IPS DF 4.7 (cell line): Measurements from ENCODE around the gene NUP50.
"Not testable (repeated sequence)": the region's sequence is repeated elsewhere in the genome, so short reads cannot be mapped to it uniquely, and the experiment has no call there.

ENCODE experiments used
- DNase-seq: peaks from one replicate; pipeline ENCODE4 v3.0.0-alpha.2; 2013; ENCODE audit warnings: low spot score; ENCODE audit errors: extremely low read depth

Gene NUP50

DNA sequence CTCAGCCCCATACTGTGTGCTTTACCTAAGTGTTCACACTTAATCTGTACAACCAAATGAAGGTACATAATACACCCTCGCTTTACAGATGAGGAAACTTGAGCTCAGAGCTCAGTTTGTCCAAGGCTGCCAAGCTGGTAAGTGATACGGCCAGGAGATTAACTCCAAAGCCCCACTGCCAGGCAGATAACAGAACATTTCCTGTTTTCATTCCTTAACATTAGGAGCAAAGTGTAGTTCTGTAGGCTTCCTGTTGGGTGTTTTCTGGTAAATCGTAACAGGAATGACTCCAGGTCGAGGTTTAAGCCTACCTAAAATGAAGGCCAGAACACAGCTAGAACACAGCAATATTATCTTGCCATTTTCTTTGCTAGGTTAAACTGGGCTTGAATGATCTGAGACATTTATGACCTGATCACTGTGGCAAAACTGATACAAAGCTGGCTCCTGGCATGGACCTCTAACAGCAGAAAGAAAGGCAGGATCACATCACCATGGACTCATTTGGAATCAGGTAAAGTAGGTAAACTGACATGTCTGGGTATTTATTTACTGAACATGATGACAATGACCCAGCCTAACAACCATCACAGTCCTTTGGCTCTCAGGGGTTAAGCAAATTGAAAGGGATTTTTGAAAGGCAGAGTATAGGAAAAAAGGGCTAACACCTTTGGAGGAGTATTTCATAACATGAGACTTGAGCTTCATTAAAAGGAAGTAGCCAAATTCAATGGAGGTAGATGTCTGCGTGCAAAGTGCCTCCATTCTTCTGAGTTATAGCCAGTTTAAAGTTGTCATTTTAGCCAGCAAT, 3.9 kb upstream of the NUP50 start:
- no peak for DNase-seq

DNA sequence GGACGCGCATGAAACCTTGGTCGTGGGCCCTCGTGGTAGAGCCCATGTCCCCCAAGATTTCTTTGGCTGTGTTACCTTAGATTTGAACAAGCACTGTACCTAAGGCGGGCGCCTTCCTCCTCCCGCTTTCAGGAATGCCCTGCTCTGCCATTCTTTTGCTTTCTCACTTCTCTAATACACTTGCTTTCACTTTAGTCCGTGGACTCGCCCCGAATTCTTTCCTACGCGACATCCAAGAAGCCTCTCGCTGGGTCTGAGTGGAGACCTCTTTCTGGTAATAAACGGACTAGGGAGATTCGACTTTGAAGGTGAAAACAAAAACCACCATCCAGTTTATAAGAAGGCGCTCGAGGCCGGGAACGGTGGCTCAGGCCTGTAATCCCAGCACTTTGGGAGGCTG, 1.2 kb upstream of the NUP50 start:
- DNase-seq, result no peak

DNA sequence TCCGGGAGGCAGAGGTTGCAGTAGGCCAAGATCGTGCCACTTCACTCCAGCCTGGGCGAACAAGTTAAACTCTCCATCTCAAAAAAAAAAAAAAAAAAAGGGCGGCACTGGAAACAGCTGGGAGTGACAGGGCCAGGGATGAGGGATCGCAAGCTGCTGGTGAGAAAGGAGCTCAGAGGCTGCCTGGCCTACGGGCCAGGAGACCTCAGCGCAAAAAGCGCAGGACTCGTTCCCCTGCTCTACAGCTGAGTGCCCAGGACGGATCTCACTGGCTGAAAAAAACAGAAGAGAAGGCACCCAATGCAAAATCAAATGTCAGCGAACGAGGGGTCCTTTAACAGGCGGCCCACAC, 650 bp upstream of the NUP50 start:
- no peak for DNase-seq

- no peak for DNase-seq
Observed at GRCh38 chr22:45164270-45165088, 754 bp downstream of the NUP50 start.

- no peak for DNase-seq
Observed at GRCh38 chr22:45166932-45167331, 3.2 kb downstream of the NUP50 start.

- DNase-seq, result no peak
Observed at GRCh38 chr22:45169591-45170466, 6.1 kb downstream of the NUP50 start.

- DNase-seq, result no peak
Observed at GRCh38 chr22:45171830-45172229, 8.1 kb downstream of the NUP50 start.

DNA sequence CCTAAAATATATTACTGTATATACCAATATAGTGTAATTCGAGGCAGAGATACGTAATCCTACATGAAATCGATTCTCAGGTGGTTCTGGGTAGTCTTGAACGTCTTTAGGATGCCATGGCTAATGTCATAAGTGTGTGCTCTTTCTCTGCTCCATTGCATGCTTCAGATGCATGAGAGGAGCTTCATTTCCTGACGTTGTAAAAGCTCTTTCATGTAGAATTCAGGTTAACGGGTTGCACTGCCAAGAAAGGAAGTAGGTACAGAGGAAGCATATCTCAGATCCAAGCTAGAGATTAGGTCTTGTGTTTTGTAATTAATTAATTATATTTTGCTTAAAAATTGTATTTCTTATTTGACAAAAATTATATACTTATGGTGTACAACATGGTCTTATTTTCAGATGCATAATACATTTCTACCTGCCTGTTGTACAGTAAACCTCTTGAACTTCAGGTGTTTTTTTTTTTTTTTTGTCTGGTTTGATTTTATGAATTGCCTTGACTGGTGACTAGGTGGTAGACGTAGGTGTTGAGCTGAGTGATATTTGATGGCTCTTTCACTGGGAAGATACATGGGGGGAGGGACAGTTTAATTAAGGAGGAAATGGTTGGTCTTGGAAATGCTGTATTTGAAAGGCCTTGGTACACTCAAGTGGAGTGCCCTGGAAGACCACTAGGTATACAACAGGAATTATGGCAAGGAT, 9.3 kb downstream of the NUP50 start:
- no peak for DNase-seq

DNA sequence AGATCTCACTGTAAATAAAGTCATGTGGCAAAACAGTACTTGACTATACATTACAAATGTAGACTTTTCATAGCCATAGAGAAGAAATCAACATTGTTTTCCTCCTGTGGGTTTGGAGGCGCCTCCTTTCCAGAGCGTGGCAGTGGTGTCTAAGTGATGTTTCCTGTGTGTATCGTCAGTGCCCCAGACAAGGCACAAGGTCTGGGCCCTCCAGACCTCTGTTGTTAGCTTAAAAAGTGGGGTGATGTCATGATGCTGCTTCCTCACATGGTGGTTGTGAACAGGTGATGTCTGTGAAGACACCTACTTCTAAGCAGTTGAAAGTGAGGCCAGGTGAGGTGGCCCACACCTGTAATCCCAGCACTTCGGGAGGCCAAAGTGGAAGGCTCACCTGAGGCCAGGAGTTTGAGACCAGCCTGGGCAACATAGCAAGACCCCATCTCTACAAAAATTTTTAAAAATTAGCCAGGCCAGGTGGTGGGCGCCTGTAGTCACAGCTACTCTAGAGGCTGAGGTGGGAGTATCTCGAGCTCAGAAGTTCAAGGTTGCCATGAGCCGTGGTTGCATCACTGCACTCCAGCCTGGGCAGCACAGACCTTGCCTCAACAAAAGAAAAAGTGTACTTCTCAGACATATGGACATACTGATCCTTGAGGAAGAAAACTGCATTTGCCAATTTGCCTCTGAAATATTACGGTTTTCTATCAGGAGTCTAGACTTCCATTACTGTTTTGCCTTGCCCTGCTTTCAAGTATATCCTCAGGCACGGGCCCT, 15.7 kb downstream of the NUP50 start:
- DNase-seq, result no peak

- DNase-seq, result no peak
Observed at GRCh38 chr22:45180146-45180679, 16.5 kb downstream of the NUP50 start.

DNA sequence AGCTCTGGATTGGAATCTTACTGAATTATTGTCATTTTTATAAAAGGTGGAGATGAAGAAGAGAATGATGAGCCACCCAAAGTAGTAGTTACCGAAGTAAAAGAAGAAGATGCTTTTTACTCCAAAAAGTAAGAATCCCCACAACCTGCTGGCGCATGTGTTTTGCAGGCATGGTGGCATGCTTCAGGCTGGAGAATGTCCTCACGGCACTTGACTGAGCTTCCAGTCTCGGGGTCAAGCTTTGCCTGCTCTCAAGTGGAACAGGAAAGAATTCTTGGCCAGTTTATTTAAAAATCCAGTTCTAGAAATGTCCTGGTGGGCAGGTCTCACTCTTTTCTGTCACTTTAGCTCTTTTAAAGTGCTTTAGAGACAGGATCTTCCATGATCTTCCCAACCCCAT, 17.5 kb downstream of the NUP50 start:
- DNase-seq, result no peak

DNA sequence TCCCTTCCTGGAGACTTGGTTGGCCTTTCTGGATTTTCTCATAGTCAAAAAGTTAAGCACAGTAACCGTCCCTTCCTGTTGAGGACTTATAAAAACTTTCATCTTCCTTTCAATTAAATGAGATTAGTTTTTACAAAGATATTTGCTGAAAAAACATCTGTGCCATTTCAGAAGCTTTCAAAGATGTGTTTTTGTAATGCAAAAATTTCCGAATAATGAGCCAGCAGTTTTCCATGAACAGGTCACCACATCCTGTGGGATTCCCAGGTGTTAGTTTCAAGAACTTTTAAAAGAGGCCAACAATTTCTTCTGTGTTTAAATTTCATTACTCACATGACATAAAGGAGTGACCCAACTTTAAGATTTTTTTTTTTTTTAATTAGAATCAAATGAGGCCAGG, 18.0 kb downstream of the NUP50 start:
- DNase-seq, result no peak

GRCh38 chr22:45183974-45184373, 20.2 kb downstream of the NUP50 start:
- DNase-seq, result no peak

DNA sequence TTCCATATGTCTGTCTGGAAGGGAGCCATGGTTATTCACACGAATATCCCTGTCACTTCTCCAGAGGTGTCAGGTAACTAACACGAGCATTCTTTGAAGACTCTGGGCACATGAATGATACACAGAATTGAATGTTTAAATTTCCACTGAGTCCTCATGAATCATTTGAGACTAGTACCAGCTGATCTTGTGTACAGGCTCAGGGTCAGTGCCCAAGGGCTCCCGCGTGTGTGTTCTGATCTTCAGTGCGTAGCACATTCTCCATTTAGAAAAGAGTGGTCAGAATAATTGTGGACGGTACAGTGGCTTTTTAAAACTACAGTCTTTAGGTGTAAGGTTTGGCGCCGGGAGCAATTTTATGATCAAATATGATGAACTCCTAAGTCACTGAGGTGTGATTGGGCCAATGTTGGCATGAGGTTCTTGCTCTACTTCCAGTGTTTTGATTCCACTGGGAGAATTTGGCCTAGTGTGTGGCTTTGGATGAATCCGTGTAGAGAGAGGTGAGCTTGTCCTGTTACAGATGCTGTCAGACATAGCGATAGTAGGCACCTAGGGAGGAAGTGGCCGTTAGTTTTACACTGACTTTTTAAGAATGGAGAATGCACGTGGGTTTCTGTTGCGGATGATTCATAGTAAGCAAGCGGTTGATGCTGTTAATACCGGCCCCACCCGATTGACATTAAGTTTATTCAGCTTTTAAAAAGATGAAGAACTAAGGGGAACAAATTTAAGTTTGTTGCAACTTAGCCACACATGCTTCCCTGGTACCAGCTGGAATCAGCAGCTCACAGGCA, 22.2 kb downstream of the NUP50 start:
- no peak for DNase-seq

DNA sequence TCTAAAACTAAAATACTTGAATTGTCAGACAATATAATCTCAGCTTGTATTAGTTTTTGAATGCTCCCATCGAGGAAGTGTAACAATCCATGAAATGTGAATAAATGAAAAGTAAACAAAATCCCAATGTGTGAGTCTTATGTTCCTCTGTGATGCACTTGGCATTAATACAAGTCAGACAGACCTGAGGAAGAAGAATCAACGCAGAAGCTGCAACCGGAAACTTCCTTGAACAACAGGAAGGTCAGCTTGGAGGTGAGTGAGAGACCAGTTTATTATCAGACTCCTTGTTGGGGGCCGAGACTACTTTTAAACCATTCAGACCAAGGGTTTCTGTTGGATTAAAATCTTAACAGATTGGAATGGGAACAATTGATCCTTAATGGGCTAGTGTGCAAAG, 24.2 kb downstream of the NUP50 start:
- DNase-seq, result no peak

DNA sequence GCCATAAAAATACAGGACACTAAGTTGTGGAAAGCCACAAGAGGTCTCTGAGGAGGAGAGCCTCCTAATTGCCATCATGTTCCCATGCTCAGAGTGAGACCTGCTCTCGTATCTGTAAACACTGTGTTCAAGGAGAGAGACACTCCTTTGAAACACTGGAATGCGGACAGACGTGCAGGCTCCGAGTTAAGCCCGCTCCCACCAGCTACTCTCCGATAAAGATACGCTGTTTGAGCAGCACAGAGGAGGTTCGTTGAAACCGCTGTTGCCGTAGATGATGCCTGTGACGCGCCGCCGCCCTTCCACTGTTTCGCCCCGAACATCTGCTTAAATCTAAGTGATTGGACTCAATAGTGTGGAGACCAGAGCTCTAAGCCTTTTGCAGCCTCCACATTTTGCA, 25.1 kb downstream of the NUP50 start:
- DNase-seq, result no peak

DNA sequence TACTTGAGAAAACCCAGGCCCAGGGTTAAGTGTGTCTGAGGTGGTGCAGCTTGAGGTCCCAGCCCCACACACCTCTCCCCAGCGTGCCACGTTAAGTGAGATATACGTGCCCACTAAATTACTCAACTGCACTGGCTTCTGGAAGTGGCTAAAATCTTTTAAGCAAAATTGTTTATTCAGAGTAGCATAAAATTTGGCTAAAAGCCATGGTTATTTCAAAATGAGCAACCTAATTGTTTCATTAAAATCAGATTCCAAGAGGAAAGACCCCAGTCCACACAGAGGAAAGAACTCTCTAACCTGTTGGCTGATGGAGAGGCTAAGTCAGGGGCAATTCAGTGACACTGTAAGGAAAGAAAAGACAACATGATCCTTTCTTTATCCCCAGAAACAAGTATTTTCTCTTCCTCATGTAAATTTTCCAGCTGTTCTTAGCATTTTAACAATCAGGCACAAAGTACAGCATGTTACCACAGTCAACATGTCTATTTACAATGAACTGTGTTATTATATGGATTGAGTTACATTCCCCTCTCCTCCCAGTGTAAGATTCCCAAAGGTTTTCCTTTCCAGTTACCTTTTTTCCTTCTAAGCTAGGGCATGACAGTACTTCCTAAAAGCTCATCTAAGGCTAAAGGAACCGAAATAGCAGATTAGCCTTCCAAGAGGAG, 26.6 kb downstream of the NUP50 start:
- DNase-seq, result no peak

GRCh38 chr22:45191746-45192145, 28.0 kb downstream of the NUP50 start:
- DNase-seq, result not testable (repeated sequence)

DNA sequence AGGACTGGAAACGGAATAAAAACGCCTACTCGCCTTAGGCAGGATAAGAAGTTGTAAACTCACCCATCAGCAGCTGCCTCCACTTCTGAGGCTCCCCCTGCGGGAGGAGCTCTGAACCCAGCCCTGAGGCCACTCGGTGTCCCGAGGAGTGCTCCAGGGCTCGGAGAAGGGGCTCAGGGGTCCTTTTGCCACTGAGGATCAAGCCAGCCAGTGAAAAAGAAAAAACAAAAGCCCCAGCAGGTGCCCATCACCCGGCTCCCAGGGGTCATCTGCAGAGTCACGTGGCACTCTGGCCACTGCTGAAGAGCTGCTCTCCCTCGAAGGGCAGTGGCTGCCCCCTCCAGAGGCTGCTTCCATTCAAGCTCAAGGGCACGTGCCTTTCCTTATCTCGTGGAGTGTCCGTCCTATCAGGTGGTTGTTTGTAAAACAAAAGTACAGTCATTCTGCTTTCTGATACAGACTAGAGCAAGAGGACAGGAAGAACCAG, 29.0 kb downstream of the NUP50 start:
- DNase-seq, result no peak
